ENCODE results near the gene C10orf105.

DNA sequence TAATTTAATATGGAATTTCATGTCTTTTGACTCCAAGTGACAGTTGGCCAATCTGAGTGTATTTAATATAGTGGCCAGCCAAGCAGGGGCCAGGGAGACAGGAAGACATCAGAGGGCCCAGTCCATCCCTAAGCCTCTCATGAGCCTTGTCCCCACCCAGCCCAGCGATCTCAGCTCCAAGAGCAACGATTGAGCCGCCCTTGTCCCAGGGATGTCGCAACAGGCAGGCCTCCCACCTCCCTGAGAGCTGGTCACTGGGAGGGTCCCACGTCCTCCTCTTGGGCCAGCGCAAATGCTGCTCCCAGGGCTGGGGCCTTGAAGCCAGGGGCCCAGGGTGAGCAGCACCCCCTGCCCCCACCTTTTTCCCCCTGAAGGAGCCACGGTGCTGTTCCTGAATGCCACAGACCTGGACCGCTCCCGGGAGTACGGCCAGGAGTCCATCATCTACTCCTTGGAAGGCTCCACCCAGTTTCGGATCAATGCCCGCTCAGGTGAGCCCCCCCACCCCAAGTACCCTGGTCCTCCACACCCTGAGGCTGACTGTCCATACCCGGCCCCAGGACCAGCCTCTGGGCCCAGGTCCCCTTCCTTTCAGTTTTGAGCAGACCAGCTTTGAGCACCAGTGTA is 29.4 kb downstream of the C10orf105 start:
- TF ChIP-seq POLR2A (IDR thresholded peaks at IDR 0.05): no peak
- TF ChIP-seq, protein P1, sequence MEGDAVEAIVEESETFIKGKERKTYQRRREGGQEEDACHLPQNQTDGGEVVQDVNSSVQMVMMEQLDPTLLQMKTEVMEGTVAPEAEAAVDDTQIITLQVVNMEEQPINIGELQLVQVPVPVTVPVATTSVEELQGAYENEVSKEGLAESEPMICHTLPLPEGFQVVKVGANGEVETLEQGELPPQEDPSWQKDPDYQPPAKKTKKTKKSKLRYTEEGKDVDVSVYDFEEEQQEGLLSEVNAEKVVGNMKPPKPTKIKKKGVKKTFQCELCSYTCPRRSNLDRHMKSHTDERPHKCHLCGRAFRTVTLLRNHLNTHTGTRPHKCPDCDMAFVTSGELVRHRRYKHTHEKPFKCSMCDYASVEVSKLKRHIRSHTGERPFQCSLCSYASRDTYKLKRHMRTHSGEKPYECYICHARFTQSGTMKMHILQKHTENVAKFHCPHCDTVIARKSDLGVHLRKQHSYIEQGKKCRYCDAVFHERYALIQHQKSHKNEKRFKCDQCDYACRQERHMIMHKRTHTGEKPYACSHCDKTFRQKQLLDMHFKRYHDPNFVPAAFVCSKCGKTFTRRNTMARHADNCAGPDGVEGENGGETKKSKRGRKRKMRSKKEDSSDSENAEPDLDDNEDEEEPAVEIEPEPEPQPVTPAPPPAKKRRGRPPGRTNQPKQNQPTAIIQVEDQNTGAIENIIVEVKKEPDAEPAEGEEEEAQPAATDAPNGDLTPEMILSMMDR (IDR thresholded peaks at IDR 0.05): no peak

All from uterus (tissue), 2 donors.